ENCODE data around the gene RSU1. TPM values are rescaled to one million over a fixed set of nuclear protein-coding genes. Genes with fewer than 3 reads are reported as not detected.

Gene RSU1
- total RNA-seq = 92.1 and 113 TPM in 2 replicates

DNA sequence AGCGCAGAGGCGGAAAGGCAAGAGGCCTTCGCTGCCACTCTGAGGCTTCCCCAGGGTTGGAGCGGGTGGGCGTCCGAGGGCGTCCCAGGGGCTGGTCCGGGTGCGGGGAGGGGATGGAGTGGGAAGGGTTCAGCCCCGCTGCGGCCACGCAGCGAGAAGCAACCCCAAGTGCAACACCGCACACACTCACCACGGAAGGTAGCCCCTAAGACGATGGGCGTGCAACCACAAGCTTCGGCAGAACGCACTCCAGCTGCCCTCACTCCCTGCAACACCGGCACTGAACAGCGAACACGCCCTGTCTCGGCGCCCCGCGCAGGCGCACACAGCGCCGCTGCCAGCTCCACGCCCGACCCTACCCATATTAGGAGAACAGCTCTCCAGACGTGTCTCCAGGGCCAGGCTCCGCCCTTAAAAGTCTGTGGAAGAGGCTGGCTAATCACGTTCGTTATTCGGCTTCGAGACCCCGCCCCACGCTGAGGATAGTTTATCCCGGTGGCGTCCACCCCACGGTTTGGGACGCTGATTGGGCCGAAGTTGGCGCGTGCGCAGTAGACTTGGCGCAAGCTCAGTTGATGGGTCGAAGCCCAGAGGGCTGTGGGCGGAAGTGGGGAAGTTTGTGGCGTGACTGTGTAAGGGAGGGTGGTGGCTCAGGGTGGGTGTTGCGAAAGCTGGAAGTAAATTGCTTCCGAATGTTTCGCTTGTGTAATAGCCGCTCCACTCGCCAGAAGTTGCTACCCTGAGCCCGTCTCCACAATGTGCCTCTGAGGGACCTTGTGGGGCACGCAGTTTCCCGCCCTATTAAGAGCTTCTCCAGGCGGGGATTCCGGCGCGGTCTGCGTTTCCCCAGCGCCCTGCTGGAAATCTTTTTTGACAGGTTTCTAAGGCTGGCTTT lies at the start of gene RSU1:
Gene RSU1, minus strand, starts transcription at position 300 of the 895 bp plus-strand sequence. CDS start 343 bp downstream, outside the sequence.

Small RNA genes within 50 kb of the gene (small RNA-seq; reads per million reads assigned to genes)
- gene RF02271 = not detected

All from vein endothelial cell (primary cell).